Forelimb muscle (tissue), 1 donor: ENCODE results near the gene MC3R. TPM values are rescaled to one million over a fixed set of nuclear protein-coding genes. Genes with fewer than 3 reads are reported as not detected.
"Not testable (repeated sequence)": the region's sequence is repeated elsewhere in the genome, so short reads cannot be mapped to it uniquely, and the experiment has no call there.

Experiments
- DNase-seq: peaks from one replicate; pipeline ENCODE4 v3.0.0-alpha.2; 2013; ENCODE audit warnings: low read depth
- polyA plus RNA-seq: library from polyadenylated mRNA; unstranded; fragments of 120-200 nt; gene quantifications from one replicate; pipeline ENCODE4 v1.2.1, GENCODE V29; 2013; ENCODE audit not compliant: insufficient read length

MC3R gene
- polyA plus RNA-seq, result not detected

GRCh38 chr20:56247954-56248782 is at the start of gene MC3R:
TSS of gene MC3R (plus strand) at chr20:56248732. CDS start at chr20:56248844, 112 bp downstream.
- peak; percentile 5 for DNase-seq

DNA sequence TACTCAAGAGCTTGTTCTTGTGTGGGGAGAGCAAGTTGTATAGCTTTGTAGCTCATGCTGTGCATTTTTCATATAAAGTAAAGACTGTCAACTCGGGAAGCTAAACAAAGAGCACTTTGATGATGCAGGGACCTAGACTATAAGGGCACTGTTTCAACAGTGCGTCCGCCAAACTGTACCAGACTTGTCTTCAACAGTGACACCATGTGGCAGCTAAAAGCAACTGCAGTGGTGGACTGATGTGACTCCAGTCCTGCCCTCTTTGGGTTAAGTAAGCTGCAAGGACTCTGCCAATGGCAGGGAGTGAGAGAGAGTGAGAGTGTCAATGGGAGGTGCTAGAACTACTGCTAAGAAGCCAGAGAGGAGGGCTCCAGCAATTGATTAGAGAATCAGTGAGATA is 48.1 kb upstream of the MC3R start:
- DNase-seq, result no peak

- DNase-seq, result no peak
Measured at GRCh38 chr20:56202493-56203077, 45.9 kb upstream of the MC3R start.

GRCh38 chr20:56204206-56204605 is 44.3 kb upstream of the MC3R start:
- no peak for DNase-seq

DNA sequence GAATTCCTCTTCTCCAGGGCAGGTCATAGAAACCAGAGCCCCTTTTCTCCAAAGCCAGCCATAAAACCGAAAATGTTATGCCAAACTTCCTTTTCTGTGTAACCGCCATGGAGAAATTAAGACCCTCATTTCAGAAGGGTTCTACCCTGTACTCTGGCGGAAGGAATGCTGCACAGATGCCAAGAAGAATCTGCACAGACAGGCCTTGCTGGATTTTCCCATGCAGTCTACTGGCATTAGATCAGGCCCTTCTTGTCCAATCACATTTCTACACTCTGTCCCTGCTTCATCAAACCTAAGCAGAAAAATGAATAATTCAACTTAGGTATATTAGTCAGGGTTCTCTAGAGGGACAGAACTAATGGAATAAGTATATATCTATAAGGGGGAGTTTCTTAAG is 43.2 kb upstream of the MC3R start:
- DNase-seq, result no peak

GRCh38 chr20:56207656-56208055 is 40.9 kb upstream of the MC3R start:
- no peak for DNase-seq

DNA sequence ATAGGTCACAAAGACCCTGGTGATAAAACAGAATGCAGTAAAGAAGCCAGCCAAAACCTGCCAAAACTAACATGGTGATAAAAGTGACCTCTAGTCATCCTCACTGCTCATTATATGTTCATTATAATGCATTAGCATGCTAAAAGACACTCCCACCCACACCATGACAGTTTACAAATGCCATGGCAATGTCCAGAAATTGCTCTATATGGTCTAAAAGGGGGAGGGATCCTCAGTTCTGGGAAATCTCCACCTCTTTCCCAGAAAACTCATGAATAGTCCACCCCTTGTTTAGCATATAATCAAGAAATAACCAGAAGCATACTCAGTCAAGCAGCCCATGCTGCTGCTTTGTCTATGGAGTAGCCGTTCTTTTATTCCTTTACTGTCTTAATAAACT is 40.4 kb upstream of the MC3R start:
- no peak for DNase-seq

DNA sequence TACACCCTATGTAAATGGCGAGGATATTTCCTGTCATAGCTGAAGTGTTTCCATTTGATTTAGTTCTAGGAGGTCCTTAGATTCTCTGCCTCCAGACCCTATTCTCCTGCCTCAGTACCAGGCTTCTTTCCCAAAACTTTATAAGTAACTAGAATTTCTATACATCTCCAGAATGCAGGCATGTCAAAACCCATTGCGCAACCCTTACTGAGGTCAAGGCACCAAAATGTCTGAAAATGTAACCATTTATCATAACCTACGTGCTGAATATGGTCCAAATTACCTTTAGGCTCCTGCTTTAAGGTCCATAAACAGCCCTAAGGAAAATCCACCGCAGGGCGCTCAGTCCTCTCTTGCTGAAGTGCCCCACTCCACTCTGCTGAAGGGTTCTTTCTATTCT is 37.5 kb upstream of the MC3R start:
- no peak for DNase-seq

GRCh38 chr20:56212091-56212490 is 36.4 kb upstream of the MC3R start:
- DNase-seq, result no peak

DNA sequence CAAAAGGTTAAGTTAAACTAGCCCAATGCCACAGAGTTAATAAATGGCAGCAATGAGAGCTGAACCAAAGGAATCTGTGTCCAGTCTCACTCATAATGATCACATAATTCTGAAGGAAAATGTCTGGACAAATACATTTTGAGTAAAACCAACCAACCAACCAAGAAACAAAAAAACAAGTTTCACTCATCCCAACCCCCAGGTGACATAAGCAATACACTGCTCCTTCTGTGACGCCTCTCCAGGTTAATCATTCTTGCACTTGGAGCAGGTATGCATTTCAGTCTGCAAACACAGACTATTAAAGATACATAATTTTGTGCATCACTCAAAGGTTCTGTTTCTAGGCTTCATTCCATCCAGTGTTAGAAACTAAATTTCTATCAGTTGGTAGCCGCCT is 35.2 kb upstream of the MC3R start:
- no peak for DNase-seq

- no peak for DNase-seq
Measured at GRCh38 chr20:56215115-56215514, 33.4 kb upstream of the MC3R start.

DNA sequence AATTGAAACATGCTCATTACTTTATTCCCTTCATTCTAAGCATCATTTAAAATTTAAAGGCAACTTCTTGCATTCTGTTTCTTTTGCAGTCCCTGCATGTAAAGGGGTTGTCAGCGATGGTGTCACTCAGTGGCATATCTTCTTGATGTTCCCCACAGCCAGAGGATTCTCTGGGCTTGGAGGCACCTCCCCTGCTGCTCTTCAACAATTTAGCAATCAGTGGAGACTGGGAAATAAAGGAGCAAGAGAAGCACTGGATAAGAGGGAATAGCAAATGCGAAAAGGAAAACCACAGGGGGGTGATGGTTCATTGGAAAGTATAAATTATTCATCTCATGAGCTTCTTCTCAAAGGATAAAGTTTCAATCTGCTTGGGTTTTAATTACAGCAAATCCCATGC is 30.7 kb upstream of the MC3R start:
- no peak for DNase-seq

DNA sequence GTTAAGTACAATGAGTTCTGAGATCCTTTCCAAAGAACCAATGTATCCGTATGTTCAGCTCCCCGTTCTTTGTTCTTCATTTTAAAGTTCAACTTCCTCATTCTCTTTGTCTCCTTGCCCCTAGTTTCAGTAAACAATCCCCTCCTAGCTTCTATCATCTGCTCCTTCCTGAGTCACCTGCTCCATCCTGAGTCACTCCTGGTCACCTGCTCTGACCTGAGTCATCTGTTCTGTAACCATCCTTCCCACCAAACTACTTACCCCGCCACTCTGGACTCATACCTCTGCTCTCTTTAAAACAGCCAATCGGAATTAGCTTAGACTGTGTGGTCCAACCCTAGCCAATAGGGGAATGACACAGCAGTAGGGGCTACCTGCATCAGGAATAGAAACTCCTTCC is 27.3 kb upstream of the MC3R start:
- not testable (repeated sequence) for DNase-seq

- no peak for DNase-seq
Measured at GRCh38 chr20:56222201-56222600, 26.3 kb upstream of the MC3R start.

DNA sequence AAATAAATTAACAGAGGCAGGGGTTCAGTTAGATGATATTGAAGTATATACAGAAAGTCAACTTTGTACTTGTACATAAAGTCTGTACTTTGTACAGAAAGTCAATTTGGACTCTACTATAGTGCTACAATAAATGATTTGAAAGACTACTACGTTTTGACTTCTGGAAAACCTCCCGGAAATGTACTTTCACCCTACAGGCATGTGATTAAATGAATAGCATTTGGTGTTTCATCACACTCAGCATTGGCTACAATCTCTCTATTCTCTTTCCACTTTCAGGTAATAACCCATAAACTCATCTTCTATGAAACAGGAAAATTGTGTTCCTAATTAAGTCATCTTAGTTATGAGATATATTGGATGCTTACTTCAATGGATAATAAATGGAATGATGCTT is 25.6 kb upstream of the MC3R start:
- no peak for DNase-seq

DNA sequence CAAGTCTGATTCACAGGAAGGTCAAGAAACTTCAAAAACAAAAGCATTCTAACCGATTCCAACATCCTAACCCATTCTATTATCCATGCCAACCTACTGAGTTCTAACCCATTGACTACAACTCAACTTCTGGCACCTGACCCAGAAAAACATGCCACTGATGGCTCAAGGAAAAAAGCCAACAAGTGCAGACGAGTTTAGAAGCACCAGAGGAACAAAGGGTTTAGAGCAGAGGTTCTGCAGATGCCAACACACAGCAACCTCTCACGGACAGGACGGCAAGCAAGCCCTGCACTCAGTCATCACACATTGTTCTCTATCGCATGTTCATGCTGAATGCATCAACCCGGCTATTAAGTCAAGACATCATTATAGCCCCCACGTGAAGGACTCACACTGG is 25.2 kb upstream of the MC3R start:
- no peak for DNase-seq

- DNase-seq, result no peak
Measured at GRCh38 chr20:56228021-56228420, 20.5 kb upstream of the MC3R start.

- no peak for DNase-seq
Measured at GRCh38 chr20:56229812-56230211, 18.7 kb upstream of the MC3R start.

GRCh38 chr20:56234110-56234509 is 14.4 kb upstream of the MC3R start:
- DNase-seq, result no peak

GRCh38 chr20:56237335-56237734 is 11.2 kb upstream of the MC3R start:
- DNase-seq, result no peak

- no peak for DNase-seq
Measured at GRCh38 chr20:56244259-56244658, 4.3 kb upstream of the MC3R start.

- DNase-seq, result no peak
Measured at GRCh38 chr20:56245761-56246160, 2.8 kb upstream of the MC3R start.

GRCh38 chr20:56249244-56249955 is 868 bp downstream of the MC3R start:
- DNase-seq, result no peak
